Measurements from ENCODE around the gene INTS2. TPM values are rescaled to one million over a fixed set of nuclear protein-coding genes. Genes with fewer than 3 reads are reported as not detected.
"Not testable (repeated sequence)": the region's sequence is repeated elsewhere in the genome, so short reads cannot be mapped to it uniquely, and the experiment has no call there.

Gene INTS2
- total RNA-seq, 2 experiments from 2014 or later = 23.2 to 25.0 TPM

- DNase-seq; CTCF ChIA-PET; H3K4me1 Mint-ChIP-seq (ENCODE audit: low read depth); H3K27me3 Mint-ChIP-seq (ENCODE audit: low read depth); H3K27ac Mint-ChIP-seq; H3K9me3 Mint-ChIP-seq; intact Hi-C loops (cut with micrococcal nuclease); H3K4me3 Mint-ChIP-seq: not testable (repeated sequence)
- H3K36me3 Mint-ChIP-seq (ENCODE audit: low read depth) = peaks cover 17% of the 10 kb centered on the region
Measured at GRCh38 chr17:61826866-61827265, 100.9 kb downstream of the INTS2 start.

- H3K27ac Mint-ChIP-seq; intact Hi-C loops (cut with micrococcal nuclease); DNase-seq; H3K27me3 Mint-ChIP-seq (ENCODE audit: low read depth); H3K4me1 Mint-ChIP-seq (ENCODE audit: low read depth); CTCF ChIA-PET; H3K9me3 Mint-ChIP-seq; H3K4me3 Mint-ChIP-seq: not testable (repeated sequence)
- H3K36me3 Mint-ChIP-seq (ENCODE audit: low read depth) = peaks cover 21% of the 10 kb centered on the region
Measured at GRCh38 chr17:61826198-61826597, 101.6 kb downstream of the INTS2 start.

GRCh38 chr17:61825448-61826137 lies 102.2 kb downstream of the INTS2 start:
- peaks cover 24% of the 10 kb centered on the region for H3K36me3 Mint-ChIP-seq (ENCODE audit: low read depth)
- no peaks in the 10 kb centered on the region for H3K27me3 Mint-ChIP-seq (ENCODE audit: low read depth)
- no peak for DNase-seq
- H3K4me1 Mint-ChIP-seq (ENCODE audit: low read depth) = no peaks in the 10 kb centered on the region
- intact Hi-C loops (cut with micrococcal nuclease) = no loop called here
- CTCF ChIA-PET = no interaction called here
- peaks cover 4% of the 10 kb centered on the region for H3K9me3 Mint-ChIP-seq
- no peak overlapping the region for H3K4me3 Mint-ChIP-seq
- H3K27ac Mint-ChIP-seq = no peak overlapping the region

GRCh38 chr17:61822326-61823285 lies 105.2 kb downstream of the INTS2 start:
- no peak overlapping the region for H3K4me3 Mint-ChIP-seq
- CTCF ChIA-PET = no interaction called here
- peaks cover 34% of the 10 kb centered on the region for H3K36me3 Mint-ChIP-seq (ENCODE audit: low read depth)
- intact Hi-C loops (cut with micrococcal nuclease) = no loop called here
- H3K27ac Mint-ChIP-seq = no peak overlapping the region
- H3K9me3 Mint-ChIP-seq = peaks cover 3% of the 10 kb centered on the region
- no peak for DNase-seq
- H3K27me3 Mint-ChIP-seq (ENCODE audit: low read depth) = no peaks in the 10 kb centered on the region
- H3K4me1 Mint-ChIP-seq (ENCODE audit: low read depth) = no peaks in the 10 kb centered on the region

- CTCF ChIA-PET = no interaction called here
- H3K4me3 Mint-ChIP-seq = no peak overlapping the region
- intact Hi-C loops (cut with micrococcal nuclease) = no loop called here
- H3K9me3 Mint-ChIP-seq = no peaks in the 10 kb centered on the region
- no peak overlapping the region for H3K27ac Mint-ChIP-seq
- H3K27me3 Mint-ChIP-seq (ENCODE audit: low read depth) = no peaks in the 10 kb centered on the region
- H3K4me1 Mint-ChIP-seq (ENCODE audit: low read depth) = peaks cover 4% of the 10 kb centered on the region
- no peak for DNase-seq
- peaks cover 29% of the 10 kb centered on the region for H3K36me3 Mint-ChIP-seq (ENCODE audit: low read depth)
Measured at GRCh38 chr17:61821655-61822054, 106.1 kb downstream of the INTS2 start.

- H3K27me3 Mint-ChIP-seq (ENCODE audit: low read depth); CTCF ChIA-PET; H3K9me3 Mint-ChIP-seq; H3K4me3 Mint-ChIP-seq; intact Hi-C loops (cut with micrococcal nuclease); H3K4me1 Mint-ChIP-seq (ENCODE audit: low read depth); DNase-seq; H3K27ac Mint-ChIP-seq: not testable (repeated sequence)
- H3K36me3 Mint-ChIP-seq (ENCODE audit: low read depth) = peaks cover 27% of the 10 kb centered on the region
Measured at GRCh38 chr17:61819265-61819664, 108.5 kb downstream of the INTS2 start.

GRCh38 chr17:61818225-61818624 lies 109.6 kb downstream of the INTS2 start:
- Mint-ChIP-seq H3K9me3 (no peaks in the 10 kb centered on the region), H3K4me1 (ENCODE audit: low read depth) (peaks cover 7% of the 10 kb centered on the region), H3K36me3 (ENCODE audit: low read depth) (peaks cover 27% of the 10 kb centered on the region), H3K27me3 (ENCODE audit: low read depth) (no peaks in the 10 kb centered on the region), H3K27ac (no peak overlapping the region), H3K4me3 (no peak overlapping the region)
- CTCF ChIA-PET = no interaction called here
- intact Hi-C loops (cut with micrococcal nuclease) = no loop called here
- no peak for DNase-seq

GRCh38 chr17:61817452-61817851 lies 110.3 kb downstream of the INTS2 start:
- Mint-ChIP-seq H3K4me1 (ENCODE audit: low read depth) (peaks cover 7% of the 10 kb centered on the region), H3K36me3 (ENCODE audit: low read depth) (peaks cover 27% of the 10 kb centered on the region), H3K27me3 (ENCODE audit: low read depth) (no peaks in the 10 kb centered on the region), H3K4me3 (no peak overlapping the region), H3K9me3 (no peaks in the 10 kb centered on the region), H3K27ac (no peak overlapping the region)
- intact Hi-C loops (cut with micrococcal nuclease) = no loop called here
- CTCF ChIA-PET = no interaction called here
- DNase-seq = no peak

- intact Hi-C loops (cut with micrococcal nuclease) = no loop called here
- Mint-ChIP-seq H3K4me3 (no peak overlapping the region), H3K4me1 (ENCODE audit: low read depth) (peaks cover 7% of the 10 kb centered on the region), H3K27me3 (ENCODE audit: low read depth) (no peaks in the 10 kb centered on the region), H3K27ac (peak overlapping the region; percentile 46), H3K9me3 (no peaks in the 10 kb centered on the region), H3K36me3 (ENCODE audit: low read depth) (peaks cover 22% of the 10 kb centered on the region)
- no peak for DNase-seq
- CTCF ChIA-PET = no interaction called here
Measured at GRCh38 chr17:61816538-61816937, 111.2 kb downstream of the INTS2 start.

GRCh38 chr17:61815863-61816503 lies 111.8 kb downstream of the INTS2 start:
- Mint-ChIP-seq H3K4me3 (no peak overlapping the region), H3K27me3 (ENCODE audit: low read depth) (no peaks in the 10 kb centered on the region), H3K36me3 (ENCODE audit: low read depth) (peaks cover 19% of the 10 kb centered on the region), H3K4me1 (ENCODE audit: low read depth) (peaks cover 7% of the 10 kb centered on the region), H3K9me3 (no peaks in the 10 kb centered on the region), H3K27ac (no peak overlapping the region)
- no peak for DNase-seq
- intact Hi-C loops (cut with micrococcal nuclease) = no loop called here
- CTCF ChIA-PET = no interaction called here

All from activated naive CD4-positive, alpha-beta T cell treated with anti-CD3 and anti-CD28 coated beads for 36 hours (primary cell).